Measurements from ENCODE around the gene CSGALNACT2.
"Not testable (repeated sequence)": the region's sequence is repeated elsewhere in the genome, so short reads cannot be mapped to it uniquely, and the experiment has no call there.

GRCh38 chr10:43220251-43220650, 82.0 kb downstream of the CSGALNACT2 start:
- TF ChIP-seq ZNF121 (CRISPR knock-in tag; conservative IDR thresholded peaks at IDR 0.05); CTCF (IDR thresholded peaks at IDR 0.05 in 2 of 3, conservative IDR thresholded peaks at IDR 0.05 in 1 of 3; ENCODE audit: insufficient read depth in 2 of 3, low read depth in 1 of 3, low read length in 3 of 3); NFATC3 (IDR thresholded peaks at IDR 0.05); ZBTB7A (IDR thresholded peaks at IDR 0.05; ENCODE audit: borderline replicate concordance, control insufficient read depth, low read depth, low read length); CAMTA2 (CRISPR knock-in tag; conservative IDR thresholded peaks at IDR 0.05); ZNF699 (CRISPR knock-in tag; IDR thresholded peaks at IDR 0.05; ENCODE audit: insufficient replicate concordance); TAF7 (tag; IDR thresholded peaks at IDR 0.05); ETS1 (conservative IDR thresholded peaks at IDR 0.05; ENCODE audit: control insufficient read depth, low read depth, low read length); MYC (IDR thresholded peaks at IDR 0.05; ENCODE audit: low read depth, low read length); MYC (CRISPR knock-in tag; IDR thresholded peaks at IDR 0.05; ENCODE audit: borderline replicate concordance, low read depth); POLR2A (conservative IDR thresholded peaks at IDR 0.05): not testable (repeated sequence)
